ENCODE results near the gene MRPL9.

Gene MRPL9

GRCh38 chr1:151715726-151716404, 47.4 kb downstream of the MRPL9 start:
- Histone ChIP-seq H3K36me3 (replicated peaks; ENCODE audit: low read depth, low read length) (no peaks in the 10 kb centered on the region), H2AFZ (ENCODE audit: low read depth, low read length) (no peak overlapping the region), H3K27me3 (ENCODE audit: low read depth, low read length) (peaks cover 59% of the 10 kb centered on the region), H3K9ac (ENCODE audit: low read length) (no peak overlapping the region), H3K4me2 (ENCODE audit: low read length) (no peak overlapping the region), H4K20me1 (ENCODE audit: insufficient read depth, low read length) (no peaks in the 10 kb centered on the region), H3K27ac (ENCODE audit: low read length) (no peak overlapping the region), H3K4me1 (ENCODE audit: low read length) (peaks cover 11% of the 10 kb centered on the region), H3K79me2 (ENCODE audit: low read length) (no peaks in the 10 kb centered on the region), H3K4me3 (ENCODE audit: low read length) (no peak overlapping the region), H3K9me3 (ENCODE audit: insufficient read depth, low read length) (no peaks in the 10 kb centered on the region)
- TF ChIP-seq EZH2phosphoT487 (IDR thresholded peaks at IDR 0.05; ENCODE audit: low read depth) (no peak), CTCF (IDR thresholded peaks at IDR 0.05; ENCODE audit: low read depth, low read length) (peak; percentile 39)

- TF ChIP-seq EZH2phosphoT487 (IDR thresholded peaks at IDR 0.05; ENCODE audit: low read depth) (no peak), CTCF (IDR thresholded peaks at IDR 0.05; ENCODE audit: low read depth, low read length) (no peak)
- Histone ChIP-seq H3K27ac (ENCODE audit: low read length) (no peak overlapping the region), H3K4me2 (ENCODE audit: low read length) (no peak overlapping the region), H2AFZ (ENCODE audit: low read depth, low read length) (no peak overlapping the region), H3K4me1 (ENCODE audit: low read length) (peaks cover 6% of the 10 kb centered on the region), H3K4me3 (ENCODE audit: low read length) (no peak overlapping the region), H3K79me2 (ENCODE audit: low read length) (no peaks in the 10 kb centered on the region), H3K36me3 (replicated peaks; ENCODE audit: low read depth, low read length) (no peaks in the 10 kb centered on the region), H3K9me3 (ENCODE audit: insufficient read depth, low read length) (no peaks in the 10 kb centered on the region), H4K20me1 (ENCODE audit: insufficient read depth, low read length) (no peaks in the 10 kb centered on the region), H3K27me3 (ENCODE audit: low read depth, low read length) (peaks cover 51% of the 10 kb centered on the region), H3K9ac (ENCODE audit: low read length) (no peak overlapping the region)
Measured at GRCh38 chr1:151714820-151715725, 48.2 kb downstream of the MRPL9 start.

GRCh38 chr1:151713874-151714273, 49.4 kb downstream of the MRPL9 start:
- Histone ChIP-seq H2AFZ (ENCODE audit: low read depth, low read length) (no peak overlapping the region), H4K20me1 (ENCODE audit: insufficient read depth, low read length) (no peaks in the 10 kb centered on the region), H3K27me3 (ENCODE audit: low read depth, low read length) (peaks cover 40% of the 10 kb centered on the region), H3K4me3 (ENCODE audit: low read length) (no peak overlapping the region), H3K9me3 (ENCODE audit: insufficient read depth, low read length) (no peaks in the 10 kb centered on the region), H3K4me2 (ENCODE audit: low read length) (no peak overlapping the region), H3K4me1 (ENCODE audit: low read length) (peaks cover 6% of the 10 kb centered on the region), H3K79me2 (ENCODE audit: low read length) (no peaks in the 10 kb centered on the region), H3K27ac (ENCODE audit: low read length) (no peak overlapping the region), H3K9ac (ENCODE audit: low read length) (no peak overlapping the region), H3K36me3 (replicated peaks; ENCODE audit: low read depth, low read length) (no peaks in the 10 kb centered on the region)
- TF ChIP-seq EZH2phosphoT487 (IDR thresholded peaks at IDR 0.05; ENCODE audit: low read depth) (no peak), CTCF (IDR thresholded peaks at IDR 0.05; ENCODE audit: low read depth, low read length) (no peak)

DNA sequence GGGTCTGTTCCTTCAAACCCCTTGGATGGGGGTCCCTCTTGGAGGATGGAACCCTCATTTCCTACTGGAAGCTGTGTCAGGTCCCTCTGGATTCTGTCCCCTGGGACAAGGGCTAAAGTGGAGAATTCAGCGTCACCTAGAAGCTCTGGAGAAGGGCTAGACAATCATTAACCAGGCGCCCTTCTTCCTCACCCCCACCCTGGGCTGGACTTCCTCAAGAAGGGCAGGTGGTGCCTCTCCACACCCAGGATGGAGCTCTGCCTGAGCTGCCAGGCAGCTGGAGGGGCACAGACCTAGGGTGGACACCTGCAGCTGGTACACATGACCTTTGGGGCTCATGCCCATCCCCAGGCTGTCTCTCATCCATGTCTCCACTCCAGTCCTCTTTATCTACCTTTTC, 50.3 kb downstream of the MRPL9 start:
- no peak overlapping the region for H3K27ac ChIP-seq (ENCODE audit: low read length)
- no peak overlapping the region for H3K4me3 ChIP-seq (ENCODE audit: low read length)
- H3K9ac ChIP-seq (ENCODE audit: low read length): no peak overlapping the region
- no peak for TF ChIP-seq CTCF (IDR thresholded peaks at IDR 0.05; ENCODE audit: low read depth, low read length)
- no peak for TF ChIP-seq EZH2phosphoT487 (IDR thresholded peaks at IDR 0.05; ENCODE audit: low read depth)
- peaks cover 6% of the 10 kb centered on the region for H3K4me1 ChIP-seq (ENCODE audit: low read length)
- H2AFZ ChIP-seq (ENCODE audit: low read depth, low read length): no peak overlapping the region
- no peaks in the 10 kb centered on the region for H4K20me1 ChIP-seq (ENCODE audit: insufficient read depth, low read length)
- peaks cover 32% of the 10 kb centered on the region for H3K27me3 ChIP-seq (ENCODE audit: low read depth, low read length)
- H3K36me3 ChIP-seq (replicated peaks; ENCODE audit: low read depth, low read length): no peaks in the 10 kb centered on the region
- no peak overlapping the region for H3K4me2 ChIP-seq (ENCODE audit: low read length)
- no peaks in the 10 kb centered on the region for H3K79me2 ChIP-seq (ENCODE audit: low read length)
- H3K9me3 ChIP-seq (ENCODE audit: insufficient read depth, low read length): no peaks in the 10 kb centered on the region
